GM12878 (cell line): ENCODE results near the gene ANKRD13B. TPM values are rescaled to one million over a fixed set of nuclear protein-coding genes. Genes with fewer than 3 reads are reported as not detected.
A peak's percentile ranks its signal among the peaks of the same experiment; 100 is the strongest.

Experiments used
- BCL11A ChIP-seq: IDR thresholded peaks from 2 replicates; pipeline ENCODE4 v1.6.1; 2011; ENCODE audit warnings: low read depth, low read length
- BHLHE40 ChIP-seq, 2 experiments: fragments of 450-650 bp in 1 of 2; IDR thresholded peaks; 2 replicates each; pipeline ENCODE4 v1.6.1; 2011 to 2017; ENCODE audit warnings: low read depth in 2 of 2, borderline replicate concordance in 1 of 2, improper control_type of control experiment in 1 of 2, low read length in 1 of 2, mild to moderate bottlenecking in 1 of 2
- CREB1 ChIP-seq: IDR thresholded peaks from 2 replicates; pipeline ENCODE4 v1.6.1; 2012; ENCODE audit warnings: low read depth, mild to moderate bottlenecking, inconsistent platforms
- IKZF1 ChIP-seq: fragments of 450-650 bp; conservative IDR thresholded peaks from 2 replicates; pipeline ENCODE4 v1.6.1; 2017; ENCODE audit warnings: antibody characterized with exemption, mild to moderate bottlenecking
- IKZF2 ChIP-seq, 2 experiments: fragments of 450-650 bp; IDR thresholded peaks; 2 replicates each; pipeline ENCODE4 v1.6.1; 2017; ENCODE audit warnings: mild to moderate bottlenecking in 2 of 2, moderate library complexity in 2 of 2
- KDM1A ChIP-seq: fragments of 200-600 bp; sonication (generic); IDR thresholded peaks from 2 replicates; pipeline ENCODE4 v1.6.1; 2016; ENCODE audit warnings: borderline replicate concordance
- MYC ChIP-seq: IDR thresholded peaks from 2 replicates; pipeline ENCODE4 v1.6.1; 2011; ENCODE audit warnings: mild to moderate bottlenecking, low read length, moderate library complexity, inconsistent platforms; ENCODE audit not compliant: insufficient read depth, insufficient replicate concordance, insufficient read length, severe bottlenecking
- NFIC ChIP-seq: IDR thresholded peaks from 2 replicates; pipeline ENCODE4 v1.6.1; 2012; ENCODE audit warnings: low read depth, mild to moderate bottlenecking, inconsistent platforms, low read length, moderate library complexity
- RAD21 ChIP-seq: IDR thresholded peaks from 2 replicates; pipeline ENCODE4 v1.6.1; 2011; ENCODE audit warnings: mild to moderate bottlenecking, low read depth, low read length, moderate library complexity; ENCODE audit not compliant: insufficient read depth
- RAD51 ChIP-seq: fragments of 450-650 bp; IDR thresholded peaks from 2 replicates; pipeline ENCODE4 v1.6.1; 2016; ENCODE audit warnings: moderate library complexity, mild to moderate bottlenecking, inconsistent platforms
- RBBP5 ChIP-seq: fragments of 200-600 bp; sonication (generic); conservative IDR thresholded peaks from 2 replicates; pipeline ENCODE4 v1.6.1; 2016
- TCF12 ChIP-seq: IDR thresholded peaks from 2 replicates; pipeline ENCODE4 v1.6.1; 2011; ENCODE audit warnings: low read depth, mild to moderate bottlenecking, low read length
- polyA plus RNA-seq, 11 experiments: library from polyadenylated mRNA; depleted of rRNA in 4 of 11; unstranded in 6 of 11; stranded (reverse) in 5 of 11; fragments of >200 nt; fragmentation: Nextera tagmentation in 4 of 11; fragmentation: Illumina TruSeq in 1 of 11; extraction: Ambion mirVana in 4 of 11; extraction: Trizol in 1 of 11; gene quantifications; 1 replicate in 1 of 11; 2 replicates in 10 of 11; pipeline versions ENCODE4 v1.2.1 to v1.2.3, GENCODE V29; 2011 to 2016; ENCODE audit warnings: inconsistent platforms in 2 of 11, missing spikeins in 2 of 11, low read depth in 1 of 11
- total RNA-seq, 4 experiments: library from RNA; depleted of rRNA in 3 of 4; stranded (reverse); fragments of >200 nt in 3 of 4; fragmentation: Illumina TruSeq in 1 of 4; extraction: Trizol in 1 of 4; gene quantifications; 2 replicates each; pipeline versions ENCODE4 v1.2.1 to v1.2.3, GENCODE V29; 2013 to 2021
- TF ChIP-seq, protein P1 (sequence below): fragments of 150-350 bp; IDR thresholded peaks from 2 replicates; pipeline ENCODE4 v1.6.1; 2016; ENCODE audit warnings: low read depth, low read length
- TF ChIP-seq, protein P2 (sequence below): fragments of 450-650 bp; IDR thresholded peaks from 2 replicates; pipeline ENCODE4 v1.6.1; 2016; ENCODE audit warnings: mild to moderate bottlenecking
- TF ChIP-seq, protein P3 (sequence below): fragments of 450-650 bp; formaldehyde crosslinking; IDR thresholded peaks from 2 replicates; pipeline ENCODE4 v1.4.0; 2022; ENCODE audit warnings: mild to moderate bottlenecking, moderate library complexity
- TF ChIP-seq, protein P4 (sequence below): IDR thresholded peaks from 2 replicates; pipeline ENCODE4 v1.6.1; 2012; ENCODE audit warnings: low read depth, low read length, improper control_type of control experiment
- TF ChIP-seq, protein P5 (sequence below): fragments of 450-650 bp; IDR thresholded peaks from 2 replicates; pipeline ENCODE4 v1.6.1; 2017; ENCODE audit warnings: mild to moderate bottlenecking, low read depth, inconsistent platforms; ENCODE audit not compliant: poor library complexity, severe bottlenecking

Gene ANKRD13B
- total and polyA plus RNA-seq, 10 of the 15 experiments (the other 5 are each of a cell fraction or from before 2014, with no cell fraction given), result 0.18 to 15.0 (median 2.8) TPM

DNA sequence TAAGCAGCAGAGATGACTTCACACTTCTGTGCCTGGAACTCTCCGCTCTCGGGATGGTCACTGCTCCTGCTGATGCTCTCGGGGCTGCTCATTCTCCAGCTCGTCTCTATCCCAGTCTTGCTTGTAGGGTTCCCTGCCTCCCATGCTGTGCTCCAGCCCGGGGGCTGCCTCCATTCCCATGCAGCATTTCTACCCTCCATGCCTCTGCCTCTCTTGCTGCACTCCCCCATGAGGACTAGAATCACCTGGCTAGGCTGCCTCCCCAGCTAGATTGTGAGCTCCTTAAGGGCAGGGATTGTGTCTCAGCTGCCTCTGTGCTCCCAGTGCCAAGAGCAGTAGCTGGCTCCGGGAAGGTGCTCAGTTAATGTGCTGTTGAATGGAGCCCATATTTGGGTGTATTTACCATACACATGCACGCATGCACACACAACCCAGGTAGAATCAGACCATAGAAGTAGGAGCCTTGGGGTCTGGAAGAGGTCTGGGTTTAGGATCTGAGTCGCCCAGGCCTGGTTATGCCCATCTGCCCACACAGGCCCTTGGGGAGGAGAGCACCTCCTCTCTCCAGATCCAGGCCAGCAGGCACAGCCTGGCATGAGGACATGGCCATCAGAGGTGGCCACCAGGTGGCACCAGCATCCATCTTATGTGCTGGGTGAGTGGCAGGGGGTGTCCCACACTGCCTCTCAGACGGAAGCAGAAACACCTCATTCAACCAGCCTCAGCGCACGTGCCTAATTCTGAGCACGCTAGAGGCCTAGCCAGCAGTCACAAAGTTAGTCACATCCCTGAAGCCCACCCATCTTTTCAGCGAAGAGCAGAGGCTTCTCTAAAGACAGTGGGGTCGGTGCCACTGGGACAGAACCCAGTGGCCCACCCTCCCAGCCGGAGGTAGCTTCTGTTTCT is 12.8 kb upstream of the ANKRD13B start (continued):
- TF ChIP-seq, protein P1, sequence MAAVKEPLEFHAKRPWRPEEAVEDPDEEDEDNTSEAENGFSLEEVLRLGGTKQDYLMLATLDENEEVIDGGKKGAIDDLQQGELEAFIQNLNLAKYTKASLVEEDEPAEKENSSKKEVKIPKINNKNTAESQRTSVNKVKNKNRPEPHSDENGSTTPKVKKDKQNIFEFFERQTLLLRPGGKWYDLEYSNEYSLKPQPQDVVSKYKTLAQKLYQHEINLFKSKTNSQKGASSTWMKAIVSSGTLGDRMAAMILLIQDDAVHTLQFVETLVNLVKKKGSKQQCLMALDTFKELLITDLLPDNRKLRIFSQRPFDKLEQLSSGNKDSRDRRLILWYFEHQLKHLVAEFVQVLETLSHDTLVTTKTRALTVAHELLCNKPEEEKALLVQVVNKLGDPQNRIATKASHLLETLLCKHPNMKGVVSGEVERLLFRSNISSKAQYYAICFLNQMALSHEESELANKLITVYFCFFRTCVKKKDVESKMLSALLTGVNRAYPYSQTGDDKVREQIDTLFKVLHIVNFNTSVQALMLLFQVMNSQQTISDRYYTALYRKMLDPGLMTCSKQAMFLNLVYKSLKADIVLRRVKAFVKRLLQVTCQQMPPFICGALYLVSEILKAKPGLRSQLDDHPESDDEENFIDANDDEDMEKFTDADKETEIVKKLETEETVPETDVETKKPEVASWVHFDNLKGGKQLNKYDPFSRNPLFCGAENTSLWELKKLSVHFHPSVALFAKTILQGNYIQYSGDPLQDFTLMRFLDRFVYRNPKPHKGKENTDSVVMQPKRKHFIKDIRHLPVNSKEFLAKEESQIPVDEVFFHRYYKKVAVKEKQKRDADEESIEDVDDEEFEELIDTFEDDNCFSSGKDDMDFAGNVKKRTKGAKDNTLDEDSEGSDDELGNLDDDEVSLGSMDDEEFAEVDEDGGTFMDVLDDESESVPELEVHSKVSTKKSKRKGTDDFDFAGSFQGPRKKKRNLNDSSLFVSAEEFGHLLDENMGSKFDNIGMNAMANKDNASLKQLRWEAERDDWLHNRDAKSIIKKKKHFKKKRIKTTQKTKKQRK, result no peak
- TF ChIP-seq IKZF1 (peak; percentile 31; the same call in 1 of the 2 replicates), IKZF2 (IDR thresholded peaks at IDR 0.05) (no peak), BHLHE40 (IDR thresholded peaks at IDR 0.05; ENCODE audit: borderline replicate concordance in 1 of 2, low read depth in 2 of 2, low read length in 1 of 2) (peak; percentile 99), CREB1 (no peak; the same call in 1 of the 2 replicates), NFIC (no peak), MYC (no peak), KDM1A (no peak), RBBP5 (no peak), RAD21 (peak; percentile 87), TCF12 (0 out of 2 replicates have a peak, but pooled peaks have one; percentile 48), RAD51 (peak; percentile 79), BCL11A (no peak)
- TF ChIP-seq, protein P2, sequence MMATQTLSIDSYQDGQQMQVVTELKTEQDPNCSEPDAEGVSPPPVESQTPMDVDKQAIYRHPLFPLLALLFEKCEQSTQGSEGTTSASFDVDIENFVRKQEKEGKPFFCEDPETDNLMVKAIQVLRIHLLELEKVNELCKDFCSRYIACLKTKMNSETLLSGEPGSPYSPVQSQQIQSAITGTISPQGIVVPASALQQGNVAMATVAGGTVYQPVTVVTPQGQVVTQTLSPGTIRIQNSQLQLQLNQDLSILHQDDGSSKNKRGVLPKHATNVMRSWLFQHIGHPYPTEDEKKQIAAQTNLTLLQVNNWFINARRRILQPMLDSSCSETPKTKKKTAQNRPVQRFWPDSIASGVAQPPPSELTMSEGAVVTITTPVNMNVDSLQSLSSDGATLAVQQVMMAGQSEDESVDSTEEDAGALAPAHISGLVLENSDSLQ, result peak; percentile 96
- TF ChIP-seq, protein P3, sequence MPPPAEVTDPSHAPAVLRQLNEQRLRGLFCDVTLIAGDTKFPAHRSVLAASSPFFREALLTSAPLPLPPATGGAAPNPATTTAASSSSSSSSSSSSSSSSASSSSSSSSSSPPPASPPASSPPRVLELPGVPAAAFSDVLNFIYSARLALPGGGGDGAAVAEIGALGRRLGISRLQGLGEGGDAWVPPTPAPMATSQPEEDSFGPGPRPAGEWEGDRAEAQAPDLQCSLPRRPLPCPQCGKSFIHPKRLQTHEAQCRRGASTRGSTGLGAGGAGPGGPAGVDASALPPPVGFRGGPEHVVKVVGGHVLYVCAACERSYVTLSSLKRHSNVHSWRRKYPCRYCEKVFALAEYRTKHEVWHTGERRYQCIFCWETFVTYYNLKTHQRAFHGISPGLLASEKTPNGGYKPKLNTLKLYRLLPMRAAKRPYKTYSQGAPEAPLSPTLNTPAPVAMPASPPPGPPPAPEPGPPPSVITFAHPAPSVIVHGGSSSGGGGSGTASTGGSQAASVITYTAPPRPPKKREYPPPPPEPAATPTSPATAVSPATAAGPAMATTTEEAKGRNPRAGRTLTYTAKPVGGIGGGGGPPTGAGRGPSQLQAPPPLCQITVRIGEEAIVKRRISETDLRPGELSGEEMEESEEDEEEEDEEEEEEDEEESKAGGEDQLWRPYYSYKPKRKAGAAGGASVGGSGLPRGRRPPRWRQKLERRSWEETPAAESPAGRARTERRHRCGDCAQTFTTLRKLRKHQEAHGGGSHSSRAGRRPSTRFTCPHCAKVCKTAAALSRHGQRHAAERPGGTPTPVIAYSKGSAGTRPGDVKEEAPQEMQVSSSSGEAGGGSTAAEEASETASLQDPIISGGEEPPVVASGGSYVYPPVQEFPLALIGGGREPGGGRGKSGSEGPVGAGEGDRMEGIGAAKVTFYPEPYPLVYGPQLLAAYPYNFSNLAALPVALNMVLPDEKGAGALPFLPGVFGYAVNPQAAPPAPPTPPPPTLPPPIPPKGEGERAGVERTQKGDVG, result no peak
- TF ChIP-seq, protein P4, sequence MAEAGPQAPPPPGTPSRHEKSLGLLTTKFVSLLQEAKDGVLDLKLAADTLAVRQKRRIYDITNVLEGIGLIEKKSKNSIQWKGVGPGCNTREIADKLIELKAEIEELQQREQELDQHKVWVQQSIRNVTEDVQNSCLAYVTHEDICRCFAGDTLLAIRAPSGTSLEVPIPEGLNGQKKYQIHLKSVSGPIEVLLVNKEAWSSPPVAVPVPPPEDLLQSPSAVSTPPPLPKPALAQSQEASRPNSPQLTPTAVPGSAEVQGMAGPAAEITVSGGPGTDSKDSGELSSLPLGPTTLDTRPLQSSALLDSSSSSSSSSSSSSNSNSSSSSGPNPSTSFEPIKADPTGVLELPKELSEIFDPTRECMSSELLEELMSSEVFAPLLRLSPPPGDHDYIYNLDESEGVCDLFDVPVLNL, result no peak
- TF ChIP-seq, protein P5, sequence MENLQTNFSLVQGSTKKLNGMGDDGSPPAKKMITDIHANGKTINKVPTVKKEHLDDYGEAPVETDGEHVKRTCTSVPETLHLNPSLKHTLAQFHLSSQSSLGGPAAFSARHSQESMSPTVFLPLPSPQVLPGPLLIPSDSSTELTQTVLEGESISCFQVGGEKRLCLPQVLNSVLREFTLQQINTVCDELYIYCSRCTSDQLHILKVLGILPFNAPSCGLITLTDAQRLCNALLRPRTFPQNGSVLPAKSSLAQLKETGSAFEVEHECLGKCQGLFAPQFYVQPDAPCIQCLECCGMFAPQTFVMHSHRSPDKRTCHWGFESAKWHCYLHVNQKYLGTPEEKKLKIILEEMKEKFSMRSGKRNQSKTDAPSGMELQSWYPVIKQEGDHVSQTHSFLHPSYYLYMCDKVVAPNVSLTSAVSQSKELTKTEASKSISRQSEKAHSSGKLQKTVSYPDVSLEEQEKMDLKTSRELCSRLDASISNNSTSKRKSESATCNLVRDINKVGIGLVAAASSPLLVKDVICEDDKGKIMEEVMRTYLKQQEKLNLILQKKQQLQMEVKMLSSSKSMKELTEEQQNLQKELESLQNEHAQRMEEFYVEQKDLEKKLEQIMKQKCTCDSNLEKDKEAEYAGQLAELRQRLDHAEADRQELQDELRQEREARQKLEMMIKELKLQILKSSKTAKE, result no peak
